Stimulated activated CD8-positive, alpha-beta memory T cell treated with anti-CD3 and anti-CD28 coated beads, Interleukin-2, amount 100 ng/mL, for 1 hour (primary cell): Measurements from ENCODE around the gene EPO.
"Not testable (repeated sequence)": the region's sequence is repeated elsewhere in the genome, so short reads cannot be mapped to it uniquely, and the experiment has no call there.

Experiments
- DNase-seq, 2 donors: peaks; one replicate each; pipeline ENCODE4 v3.0.0-alpha.2; 2020; ENCODE audit warnings: low read depth in 2 of 2

The EPO gene

GRCh38 chr7:100736671-100737070 lies 16.4 kb downstream of the EPO start:
- DNase-seq: no peak

GRCh38 chr7:100739934-100740333 lies 19.7 kb downstream of the EPO start:
- no peak for DNase-seq

DNA sequence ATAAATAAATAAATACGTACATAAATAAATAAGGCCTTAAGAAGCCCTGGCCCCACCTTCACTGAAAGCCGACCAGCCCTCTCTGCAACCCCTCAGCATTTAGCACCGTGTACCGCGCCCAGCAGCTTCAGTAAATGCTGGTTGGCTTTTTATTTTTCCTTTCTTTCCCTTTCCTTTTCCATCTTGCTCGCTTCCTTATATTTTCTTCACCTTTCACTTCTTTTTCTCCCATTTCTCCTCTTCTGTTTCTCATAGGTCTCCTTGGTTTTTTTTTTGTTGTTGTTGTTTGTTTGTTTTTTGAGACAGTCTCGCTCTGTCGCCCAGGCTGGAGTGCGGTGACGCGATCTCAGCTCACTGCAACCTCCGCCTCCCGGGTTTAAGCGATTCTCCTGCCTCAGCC lies 24.3 kb downstream of the EPO start:
- no peak for DNase-seq

DNA sequence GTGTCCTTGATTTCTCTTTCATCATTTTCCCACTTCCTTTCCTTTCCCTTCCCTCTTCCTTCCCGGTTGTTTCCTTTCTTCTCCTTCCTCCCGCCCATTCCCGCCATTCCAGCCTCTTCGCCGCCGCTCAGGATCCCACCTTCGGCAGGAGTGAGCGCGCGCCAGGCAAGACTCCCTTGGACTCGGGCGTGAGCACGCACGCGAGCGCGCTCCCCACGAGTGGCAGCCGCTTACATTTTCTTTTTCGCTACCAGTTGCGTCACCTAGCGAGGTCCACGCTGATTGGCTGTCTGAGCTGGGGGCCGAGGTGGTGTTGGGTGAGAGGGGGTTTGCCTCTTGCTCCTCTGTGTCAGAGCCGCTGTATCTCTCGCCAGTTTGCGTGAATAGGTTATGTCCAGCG lies 24.9 kb downstream of the EPO start:
- no peak for DNase-seq

- no peak for DNase-seq
Measured at GRCh38 chr7:100752994-100753393, 32.7 kb downstream of the EPO start.

DNA sequence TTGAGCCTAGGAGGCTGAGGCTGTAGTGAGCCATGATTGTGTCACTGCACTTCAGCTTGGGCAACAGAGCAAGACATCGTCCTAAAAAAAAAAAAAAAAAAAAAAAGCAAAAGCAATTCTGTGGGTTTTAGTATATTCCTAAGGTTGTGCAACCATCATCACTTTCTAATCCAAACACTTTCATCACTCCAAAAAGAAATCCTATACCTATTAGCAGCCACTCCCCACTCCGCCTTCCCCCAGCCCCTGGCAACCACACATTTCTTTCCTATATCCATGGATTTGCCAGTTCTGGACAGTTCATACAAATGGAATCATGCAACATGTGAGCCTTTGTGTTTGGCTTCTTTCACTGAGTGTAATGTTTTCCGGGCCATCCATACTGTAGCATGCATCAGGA lies 33.5 kb downstream of the EPO start:
- DNase-seq: no peak

DNA sequence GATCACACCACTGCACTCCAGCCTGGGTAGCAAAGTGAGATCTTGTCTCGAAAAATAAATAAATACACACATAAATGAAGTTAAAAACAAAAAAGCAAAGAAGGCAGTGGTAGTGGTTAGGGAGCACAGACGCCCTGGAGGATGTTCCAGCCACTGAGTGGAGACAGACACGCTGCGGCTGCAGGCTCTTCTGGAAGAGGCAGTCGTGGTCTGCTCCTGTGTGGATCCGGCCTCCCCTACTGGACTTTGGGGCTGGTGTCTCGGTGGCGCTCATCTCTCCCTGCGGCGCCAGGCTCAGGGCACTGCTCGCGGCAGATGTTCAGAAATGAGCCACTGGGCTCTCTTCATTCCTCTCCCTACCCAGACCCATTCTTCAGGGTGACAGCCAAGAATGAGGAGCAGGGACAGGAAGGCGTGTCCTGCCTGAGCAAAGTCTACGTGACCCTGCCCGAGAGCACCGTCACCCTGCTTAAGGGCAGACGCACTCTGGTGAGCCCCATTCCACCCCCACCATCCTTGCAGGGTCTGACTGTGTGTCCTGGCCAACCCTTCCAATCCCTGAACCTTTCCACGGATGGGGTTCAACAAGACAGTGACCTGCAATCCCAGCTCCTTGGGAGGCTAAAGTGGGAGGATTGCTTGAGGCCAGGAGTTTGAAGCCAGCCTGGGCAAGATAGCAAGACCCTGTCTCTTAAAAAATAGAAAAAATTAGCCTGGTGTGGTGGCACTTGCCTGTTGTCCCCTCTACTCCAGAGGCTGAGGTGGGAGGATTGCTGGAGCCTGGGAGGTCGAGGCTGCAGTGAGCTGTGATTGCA lies 39.3 kb downstream of the EPO start:
- DNase-seq: no peak

GRCh38 chr7:100762841-100763240 lies 42.6 kb downstream of the EPO start:
- not testable (repeated sequence) for DNase-seq

DNA sequence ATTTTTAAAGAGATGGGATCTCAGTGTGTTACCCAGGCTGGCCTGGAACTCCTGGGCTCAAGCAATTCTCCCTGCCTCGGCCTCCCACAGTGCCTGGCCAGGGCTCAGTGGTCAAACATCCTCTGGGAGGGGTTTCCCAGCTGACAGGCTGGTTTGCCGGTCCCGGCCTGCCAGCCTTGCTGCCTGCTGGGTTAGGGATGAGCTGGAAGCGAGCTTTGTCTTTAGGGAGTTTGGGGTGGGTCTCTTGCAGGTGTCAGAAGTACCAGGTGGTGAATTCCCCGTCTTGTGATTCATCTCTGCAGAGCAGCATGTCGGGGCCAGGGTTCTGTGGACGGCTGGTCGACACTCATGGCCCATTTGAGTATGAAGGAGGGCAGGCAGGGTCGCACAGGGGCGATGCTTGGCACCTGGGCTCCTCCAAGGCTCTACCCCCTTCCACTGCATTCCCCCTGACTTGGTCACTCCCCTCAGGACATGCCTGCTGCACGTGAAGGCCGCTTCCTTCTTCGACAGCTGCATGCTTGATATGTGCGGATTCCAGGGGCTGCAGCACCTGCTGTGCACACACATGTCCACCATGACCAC lies 43.4 kb downstream of the EPO start:
- no peak for DNase-seq

DNA sequence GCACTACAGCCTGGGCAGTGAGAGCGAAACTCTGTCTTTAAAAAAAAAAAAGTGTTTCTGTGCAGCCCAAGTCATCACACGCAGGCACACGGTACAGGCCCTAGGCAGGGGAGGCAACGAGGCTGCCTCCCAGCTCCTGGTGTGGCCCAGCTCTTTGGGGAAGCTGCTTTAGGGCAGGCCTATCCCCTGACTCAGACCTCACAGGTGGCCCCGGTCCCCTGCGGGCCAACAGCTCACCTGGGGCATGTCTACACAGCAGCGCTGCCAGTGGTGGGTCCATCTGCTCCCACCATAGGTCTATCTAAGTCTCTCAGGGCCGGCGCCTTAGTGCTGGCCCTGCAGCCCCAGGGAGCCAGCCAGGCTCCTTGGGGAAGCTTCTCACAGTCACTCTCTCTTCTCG lies 44.6 kb downstream of the EPO start:
- no peak for DNase-seq

- no peak for DNase-seq
Measured at GRCh38 chr7:100765250-100765649, 45.0 kb downstream of the EPO start.

GRCh38 chr7:100768784-100769183 lies 48.5 kb downstream of the EPO start:
- no peak for DNase-seq
